NCI-H748 (cell line): ENCODE measurements around the gene LRRC8B.
"Not testable (repeated sequence)": the region's sequence is repeated elsewhere in the genome, so short reads cannot be mapped to it uniquely, and the experiment has no call there.

Experiments
- DNase-seq: peaks from one replicate; lab custom pipeline; 2025; ENCODE audit not compliant: unreplicated experiment; lab: John Stamatoyannopoulos, UW

LRRC8B gene

GRCh38 chr1:89606227-89606980 is 81.8 kb downstream of the LRRC8B start:
- no peak for DNase-seq

- no peak for DNase-seq
These were observed 82.5 kb downstream of the LRRC8B start for GRCh38 chr1:89607156-89607555.

- DNase-seq: no peak
These were observed 83.1 kb downstream of the LRRC8B start for GRCh38 chr1:89607586-89608318.

GRCh38 chr1:89608319-89608983 is 83.8 kb downstream of the LRRC8B start:
- no peak for DNase-seq

GRCh38 chr1:89608984-89609725 is 84.5 kb downstream of the LRRC8B start:
- DNase-seq: no peak

- DNase-seq: no peak
These were observed 85.3 kb downstream of the LRRC8B start for GRCh38 chr1:89609781-89610456.

- DNase-seq: no peak
These were observed 85.9 kb downstream of the LRRC8B start for GRCh38 chr1:89610457-89611011.

- no peak for DNase-seq
These were observed 87.1 kb downstream of the LRRC8B start for GRCh38 chr1:89611721-89612120.

- DNase-seq: no peak
These were observed 89.3 kb downstream of the LRRC8B start for GRCh38 chr1:89613928-89614327.

GRCh38 chr1:89615676-89616598 is 91.3 kb downstream of the LRRC8B start:
- DNase-seq: peak; percentile 23

- DNase-seq: no peak
These were observed 92.4 kb downstream of the LRRC8B start for GRCh38 chr1:89616844-89617627.

GRCh38 chr1:89620664-89621063 is 96.0 kb downstream of the LRRC8B start:
- no peak for DNase-seq

GRCh38 chr1:89622895-89623294 is 98.3 kb downstream of the LRRC8B start:
- DNase-seq: no peak

GRCh38 chr1:89624314-89624713 is 99.7 kb downstream of the LRRC8B start:
- no peak for DNase-seq

GRCh38 chr1:89624715-89625323 is 100.2 kb downstream of the LRRC8B start:
- no peak for DNase-seq

- no peak for DNase-seq
These were observed 103.0 kb downstream of the LRRC8B start for GRCh38 chr1:89627596-89627962.

GRCh38 chr1:89629146-89629545 is 104.5 kb downstream of the LRRC8B start:
- no peak for DNase-seq

GRCh38 chr1:89629600-89629999 is 105.0 kb downstream of the LRRC8B start:
- DNase-seq: not testable (repeated sequence)
